ENCODE results near the gene ORAI3.

DNA sequence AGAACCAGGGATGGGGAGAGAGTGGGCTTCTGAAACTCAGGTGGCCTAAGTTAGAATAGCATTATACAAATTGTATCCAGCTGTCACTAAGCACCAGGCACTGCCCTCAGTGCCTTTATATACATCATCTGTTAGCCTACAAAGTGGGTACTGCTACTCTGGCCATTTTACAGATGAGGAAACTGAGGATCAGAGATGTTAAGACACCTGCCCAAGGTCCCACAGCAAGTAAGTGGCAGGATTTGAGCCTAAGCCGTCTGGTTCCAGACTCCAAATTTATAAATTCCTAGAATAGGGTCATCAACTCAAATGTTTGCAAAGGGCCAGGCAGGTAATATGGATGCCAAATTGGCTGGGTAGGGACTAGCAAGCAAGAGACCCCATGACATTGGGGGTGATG lies 2.3 kb downstream of the ORAI3 start:
- TF ChIP-seq YY1 (IDR thresholded peaks at IDR 0.05; ENCODE audit: extremely low read depth, insufficient replicate concordance, low read depth, low read length) (no peak), POLR2A (IDR thresholded peaks at IDR 0.05; ENCODE audit: borderline replicate concordance, extremely low read depth, insufficient read depth, insufficient read length) (no peak), POLR2AphosphoS5 (IDR thresholded peaks at IDR 0.05; ENCODE audit: low read depth, low read length) (no peak), EZH2 (IDR thresholded peaks at IDR 0.05) (no peak), ZFX (IDR thresholded peaks at IDR 0.05) (no peak), EGR1 (IDR thresholded peaks at IDR 0.05; ENCODE audit: low read depth) (no peak), EZH2phosphoT487 (IDR thresholded peaks at IDR 0.05; ENCODE audit: borderline replicate concordance) (no peak), CEBPB (IDR thresholded peaks at IDR 0.05; ENCODE audit: low read depth) (no peak), SRF (IDR thresholded peaks at IDR 0.05; ENCODE audit: low read depth) (no peak), JUND (IDR thresholded peaks at IDR 0.05) (no peak), ELF1 (IDR thresholded peaks at IDR 0.05; ENCODE audit: borderline replicate concordance, low read depth) (no peak)
- TF ChIP-seq, protein P1, sequence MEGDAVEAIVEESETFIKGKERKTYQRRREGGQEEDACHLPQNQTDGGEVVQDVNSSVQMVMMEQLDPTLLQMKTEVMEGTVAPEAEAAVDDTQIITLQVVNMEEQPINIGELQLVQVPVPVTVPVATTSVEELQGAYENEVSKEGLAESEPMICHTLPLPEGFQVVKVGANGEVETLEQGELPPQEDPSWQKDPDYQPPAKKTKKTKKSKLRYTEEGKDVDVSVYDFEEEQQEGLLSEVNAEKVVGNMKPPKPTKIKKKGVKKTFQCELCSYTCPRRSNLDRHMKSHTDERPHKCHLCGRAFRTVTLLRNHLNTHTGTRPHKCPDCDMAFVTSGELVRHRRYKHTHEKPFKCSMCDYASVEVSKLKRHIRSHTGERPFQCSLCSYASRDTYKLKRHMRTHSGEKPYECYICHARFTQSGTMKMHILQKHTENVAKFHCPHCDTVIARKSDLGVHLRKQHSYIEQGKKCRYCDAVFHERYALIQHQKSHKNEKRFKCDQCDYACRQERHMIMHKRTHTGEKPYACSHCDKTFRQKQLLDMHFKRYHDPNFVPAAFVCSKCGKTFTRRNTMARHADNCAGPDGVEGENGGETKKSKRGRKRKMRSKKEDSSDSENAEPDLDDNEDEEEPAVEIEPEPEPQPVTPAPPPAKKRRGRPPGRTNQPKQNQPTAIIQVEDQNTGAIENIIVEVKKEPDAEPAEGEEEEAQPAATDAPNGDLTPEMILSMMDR (IDR thresholded peaks at IDR 0.05 in 2 of 3, conservative IDR thresholded peaks at IDR 0.05 in 1 of 3; ENCODE audit: borderline replicate concordance in 1 of 3, insufficient read depth in 1 of 3, low read depth in 2 of 3, low read length in 2 of 3) = no peak
- TF ChIP-seq, protein P2, sequence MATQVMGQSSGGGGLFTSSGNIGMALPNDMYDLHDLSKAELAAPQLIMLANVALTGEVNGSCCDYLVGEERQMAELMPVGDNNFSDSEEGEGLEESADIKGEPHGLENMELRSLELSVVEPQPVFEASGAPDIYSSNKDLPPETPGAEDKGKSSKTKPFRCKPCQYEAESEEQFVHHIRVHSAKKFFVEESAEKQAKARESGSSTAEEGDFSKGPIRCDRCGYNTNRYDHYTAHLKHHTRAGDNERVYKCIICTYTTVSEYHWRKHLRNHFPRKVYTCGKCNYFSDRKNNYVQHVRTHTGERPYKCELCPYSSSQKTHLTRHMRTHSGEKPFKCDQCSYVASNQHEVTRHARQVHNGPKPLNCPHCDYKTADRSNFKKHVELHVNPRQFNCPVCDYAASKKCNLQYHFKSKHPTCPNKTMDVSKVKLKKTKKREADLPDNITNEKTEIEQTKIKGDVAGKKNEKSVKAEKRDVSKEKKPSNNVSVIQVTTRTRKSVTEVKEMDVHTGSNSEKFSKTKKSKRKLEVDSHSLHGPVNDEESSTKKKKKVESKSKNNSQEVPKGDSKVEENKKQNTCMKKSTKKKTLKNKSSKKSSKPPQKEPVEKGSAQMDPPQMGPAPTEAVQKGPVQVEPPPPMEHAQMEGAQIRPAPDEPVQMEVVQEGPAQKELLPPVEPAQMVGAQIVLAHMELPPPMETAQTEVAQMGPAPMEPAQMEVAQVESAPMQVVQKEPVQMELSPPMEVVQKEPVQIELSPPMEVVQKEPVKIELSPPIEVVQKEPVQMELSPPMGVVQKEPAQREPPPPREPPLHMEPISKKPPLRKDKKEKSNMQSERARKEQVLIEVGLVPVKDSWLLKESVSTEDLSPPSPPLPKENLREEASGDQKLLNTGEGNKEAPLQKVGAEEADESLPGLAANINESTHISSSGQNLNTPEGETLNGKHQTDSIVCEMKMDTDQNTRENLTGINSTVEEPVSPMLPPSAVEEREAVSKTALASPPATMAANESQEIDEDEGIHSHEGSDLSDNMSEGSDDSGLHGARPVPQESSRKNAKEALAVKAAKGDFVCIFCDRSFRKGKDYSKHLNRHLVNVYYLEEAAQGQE (IDR thresholded peaks at IDR 0.05; ENCODE audit: low read depth) = no peak
- TF ChIP-seq, protein P3, sequence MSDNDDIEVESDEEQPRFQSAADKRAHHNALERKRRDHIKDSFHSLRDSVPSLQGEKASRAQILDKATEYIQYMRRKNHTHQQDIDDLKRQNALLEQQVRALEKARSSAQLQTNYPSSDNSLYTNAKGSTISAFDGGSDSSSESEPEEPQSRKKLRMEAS (IDR thresholded peaks at IDR 0.05) = no peak
